ENCODE data around the gene TEKT3. TPM values are rescaled to one million over a fixed set of nuclear protein-coding genes. Genes with fewer than 3 reads are reported as not detected.

TEKT3 gene
- total RNA-seq, 4 donors from 2014 or later = 0.83 TPM; not detected in 3

GRCh38 chr17:15377616-15378015 is 36.2 kb upstream of the TEKT3 start:
- Histone ChIP-seq H3K27me3 (peaks cover 0 to 2% (median 0%) of the 10 kb centered on the region in 4 donors), H3K27ac (no peak overlapping the region), H3K9me3 (no peaks in the 10 kb centered on the region), H3K4me1 (peaks cover 0 to 4% (median 0%) of the 10 kb centered on the region in 3 donors), H3K4me3 (no peak overlapping the region), H3K36me3 (no peaks in the 10 kb centered on the region)
- intact Hi-C loops (cut with DNase I) = no loop called here
- no peak for DNase-seq
- WGBS, 2 donors = 55 to 74% methylated on average over 5 to 6 of the region's 6 CpGs
- TF ChIP-seq CTCF (IDR thresholded peaks at IDR 0.05) (no peak), POLR2A (IDR thresholded peaks at IDR 0.05) (no peak)

- peaks cover 0 to 4% (median 0%) of the 10 kb centered on the region in 3 donors for H3K4me1 ChIP-seq
- DNase-seq = no peak
- H3K9me3 ChIP-seq = no peaks in the 10 kb centered on the region
- WGBS, 2 donors = 67 to 84% methylated on average over 4 of the region's 4 CpGs
- no peaks in the 10 kb centered on the region for H3K27me3 ChIP-seq
- H3K36me3 ChIP-seq = no peaks in the 10 kb centered on the region
- intact Hi-C loops (cut with DNase I) = no loop called here
- no peak overlapping the region for H3K4me3 ChIP-seq
- H3K27ac ChIP-seq = no peak overlapping the region
- TF ChIP-seq POLR2A (IDR thresholded peaks at IDR 0.05) = no peak
- no peak for TF ChIP-seq CTCF (IDR thresholded peaks at IDR 0.05)
Measured at GRCh38 chr17:15377200-15377599, 35.8 kb upstream of the TEKT3 start.

GRCh38 chr17:15371376-15372130 is 30.2 kb upstream of the TEKT3 start:
- H3K4me3 ChIP-seq = no peak overlapping the region
- no peaks in the 10 kb centered on the region for H3K4me1 ChIP-seq
- H3K27ac ChIP-seq = no peak overlapping the region
- H3K9me3 ChIP-seq = no peaks in the 10 kb centered on the region
- H3K36me3 ChIP-seq = no peaks in the 10 kb centered on the region
- H3K27me3 ChIP-seq = no peaks in the 10 kb centered on the region
- intact Hi-C loops (cut with DNase I) = no loop called here
- TF ChIP-seq CTCF (IDR thresholded peaks at IDR 0.05) (no peak), POLR2A (IDR thresholded peaks at IDR 0.05) (no peak)
- 82 to 90% methylated on average over 9 of the region's 9 CpGs for WGBS, 2 donors
- DNase-seq = no peak

GRCh38 chr17:15368600-15368999 is 27.2 kb upstream of the TEKT3 start:
- Histone ChIP-seq H3K4me3 (no peak overlapping the region), H3K27ac (no peak overlapping the region), H3K9me3 (no peaks in the 10 kb centered on the region), H3K4me1 (no peaks in the 10 kb centered on the region), H3K36me3 (no peaks in the 10 kb centered on the region), H3K27me3 (no peaks in the 10 kb centered on the region)
- DNase-seq = no peak
- TF ChIP-seq POLR2A (IDR thresholded peaks at IDR 0.05) (no peak), CTCF (IDR thresholded peaks at IDR 0.05) (no peak)
- intact Hi-C loops (cut with DNase I) = no loop called here
- WGBS, 2 donors = 48 to 63% methylated on average over 2 of the region's 2 CpGs

GRCh38 chr17:15366026-15366425 is 24.6 kb upstream of the TEKT3 start:
- Histone ChIP-seq H3K4me1 (no peaks in the 10 kb centered on the region), H3K9me3 (no peaks in the 10 kb centered on the region), H3K4me3 (no peak overlapping the region), H3K27me3 (no peaks in the 10 kb centered on the region), H3K27ac (no peak overlapping the region), H3K36me3 (no peaks in the 10 kb centered on the region)
- WGBS, 2 donors = 77 to 78% methylated on average over 4 of the region's 4 CpGs
- no peak for DNase-seq
- TF ChIP-seq POLR2A (IDR thresholded peaks at IDR 0.05) (no peak), CTCF (IDR thresholded peaks at IDR 0.05) (no peak)
- intact Hi-C loops (cut with DNase I) = no loop called here

All from esophagus squamous epithelium (tissue), 5 donors.